MM.1S (cell line): ENCODE data around the gene CIZ1.
A peak's percentile ranks its signal among the peaks of the same experiment; 100 is the strongest.

Source experiments
- DNase-seq: peaks from one replicate; pipeline ENCODE4 v3.0.0-alpha.2; 2015
- H2AFZ ChIP-seq: fragments of 300-600 bp; sonication (generic); 2 replicates; pipeline ENCODE4 v1.6.0; 2016; ENCODE audit warnings: antibody characterized with exemption, low read length
- H3F3A ChIP-seq: fragments of 300-600 bp; sonication (generic); 2 replicates; pipeline ENCODE4 v1.6.1; 2016; ENCODE audit warnings: mild to moderate bottlenecking, antibody characterized with exemption, low read length, moderate library complexity, mixed read lengths; ENCODE audit not compliant: insufficient read depth
- H3K27ac ChIP-seq: fragments of 300-600 bp; sonication (generic); 2 replicates; pipeline ENCODE4 v1.5.1; 2016; ENCODE audit warnings: mild to moderate bottlenecking, low read length
- H3K27me3 ChIP-seq: fragments of 300-600 bp; sonication (generic); replicated peaks from 2 replicates; pipeline ENCODE4 v1.6.0; 2016; ENCODE audit warnings: low read length; ENCODE audit not compliant: insufficient read depth
- H3K36me3 ChIP-seq: fragments of 300-600 bp; sonication (generic); replicated peaks from 2 replicates; pipeline ENCODE4 v1.6.1; 2016; ENCODE audit warnings: mild to moderate bottlenecking, low read length, mixed read lengths; ENCODE audit not compliant: insufficient read depth
- H3K4me1 ChIP-seq: fragments of 300-600 bp; sonication (generic); 2 replicates; pipeline ENCODE4 v1.6.1; 2016; ENCODE audit warnings: low read length, mixed read lengths
- H3K4me2 ChIP-seq: fragments of 300-600 bp; sonication (generic); 2 replicates; pipeline ENCODE4 v1.6.0; 2016; ENCODE audit warnings: low read depth, low read length
- H3K4me3 ChIP-seq: fragments of 300-600 bp; sonication (generic); 2 replicates; pipeline ENCODE4 v1.5.1; 2016; ENCODE audit warnings: low read length, mixed read lengths
- H3K79me2 ChIP-seq: fragments of 300-600 bp; sonication (generic); 2 replicates; pipeline ENCODE4 v1.6.1; 2016; ENCODE audit warnings: mixed run types, low read length, mixed read lengths
- H3K9ac ChIP-seq: fragments of 300-600 bp; sonication (generic); 2 replicates; pipeline ENCODE4 v1.6.1; 2016; ENCODE audit warnings: low read length, mixed read lengths
- H3K9me2 ChIP-seq: fragments of 300-600 bp; sonication (generic); replicated peaks from 2 replicates; pipeline ENCODE4 v1.6.1; 2016; ENCODE audit warnings: mild to moderate bottlenecking, low read length, mixed read lengths; ENCODE audit not compliant: insufficient read depth
- H3K9me3 ChIP-seq: fragments of 300-600 bp; sonication (generic); replicated peaks from 2 replicates; pipeline ENCODE4 v1.6.1; 2016; ENCODE audit warnings: mild to moderate bottlenecking, low read length, mixed read lengths; ENCODE audit not compliant: insufficient read depth
- H4K20me1 ChIP-seq: fragments of 300-600 bp; sonication (generic); 2 replicates; pipeline ENCODE4 v1.6.1; 2016; ENCODE audit warnings: mild to moderate bottlenecking, low read length, moderate library complexity, mixed read lengths; ENCODE audit not compliant: insufficient read depth
- EZH2 ChIP-seq: fragments of 300-600 bp; sonication (generic); optimal IDR thresholded peaks from 2 replicates; pipeline ENCODE3; 2017; ENCODE audit warnings: low read depth, mild to moderate bottlenecking, antibody characterized with exemption, low read length, mixed read lengths
- EZH2phosphoT487 ChIP-seq: fragments of 300-600 bp; sonication (generic); IDR thresholded peaks from 2 replicates; pipeline ENCODE4 v1.6.1; 2018; ENCODE audit warnings: antibody characterized with exemption, low read length
- TF ChIP-seq, protein P1 (sequence below): fragments of 300-600 bp; sonication (generic); IDR thresholded peaks from 2 replicates; pipeline ENCODE4 v1.5.1; 2016; ENCODE audit warnings: antibody characterized with exemption, low read length, mixed read lengths

The CIZ1 gene

GRCh38 chr9:128152133-128153059 lies 39.0 kb downstream of the CIZ1 start:
- Histone ChIP-seq H3K79me2 (no peaks in the 10 kb centered on the region), H3K9me3 (no peaks in the 10 kb centered on the region), H3F3A (no peaks in the 10 kb centered on the region), H3K27me3 (no peaks in the 10 kb centered on the region), H3K9ac (no peak overlapping the region), H4K20me1 (no peaks in the 10 kb centered on the region), H3K4me1 (no peaks in the 10 kb centered on the region), H3K27ac (no peak overlapping the region), H2AFZ (no peak overlapping the region), H3K36me3 (no peaks in the 10 kb centered on the region), H3K4me2 (no peak overlapping the region), H3K4me3 (no peak overlapping the region), H3K9me2 (no peaks in the 10 kb centered on the region)
- no peak for DNase-seq
- TF ChIP-seq, protein P1, sequence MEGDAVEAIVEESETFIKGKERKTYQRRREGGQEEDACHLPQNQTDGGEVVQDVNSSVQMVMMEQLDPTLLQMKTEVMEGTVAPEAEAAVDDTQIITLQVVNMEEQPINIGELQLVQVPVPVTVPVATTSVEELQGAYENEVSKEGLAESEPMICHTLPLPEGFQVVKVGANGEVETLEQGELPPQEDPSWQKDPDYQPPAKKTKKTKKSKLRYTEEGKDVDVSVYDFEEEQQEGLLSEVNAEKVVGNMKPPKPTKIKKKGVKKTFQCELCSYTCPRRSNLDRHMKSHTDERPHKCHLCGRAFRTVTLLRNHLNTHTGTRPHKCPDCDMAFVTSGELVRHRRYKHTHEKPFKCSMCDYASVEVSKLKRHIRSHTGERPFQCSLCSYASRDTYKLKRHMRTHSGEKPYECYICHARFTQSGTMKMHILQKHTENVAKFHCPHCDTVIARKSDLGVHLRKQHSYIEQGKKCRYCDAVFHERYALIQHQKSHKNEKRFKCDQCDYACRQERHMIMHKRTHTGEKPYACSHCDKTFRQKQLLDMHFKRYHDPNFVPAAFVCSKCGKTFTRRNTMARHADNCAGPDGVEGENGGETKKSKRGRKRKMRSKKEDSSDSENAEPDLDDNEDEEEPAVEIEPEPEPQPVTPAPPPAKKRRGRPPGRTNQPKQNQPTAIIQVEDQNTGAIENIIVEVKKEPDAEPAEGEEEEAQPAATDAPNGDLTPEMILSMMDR = no peak
- TF ChIP-seq EZH2 = no peak
- TF ChIP-seq EZH2phosphoT487 = no peak

DNA sequence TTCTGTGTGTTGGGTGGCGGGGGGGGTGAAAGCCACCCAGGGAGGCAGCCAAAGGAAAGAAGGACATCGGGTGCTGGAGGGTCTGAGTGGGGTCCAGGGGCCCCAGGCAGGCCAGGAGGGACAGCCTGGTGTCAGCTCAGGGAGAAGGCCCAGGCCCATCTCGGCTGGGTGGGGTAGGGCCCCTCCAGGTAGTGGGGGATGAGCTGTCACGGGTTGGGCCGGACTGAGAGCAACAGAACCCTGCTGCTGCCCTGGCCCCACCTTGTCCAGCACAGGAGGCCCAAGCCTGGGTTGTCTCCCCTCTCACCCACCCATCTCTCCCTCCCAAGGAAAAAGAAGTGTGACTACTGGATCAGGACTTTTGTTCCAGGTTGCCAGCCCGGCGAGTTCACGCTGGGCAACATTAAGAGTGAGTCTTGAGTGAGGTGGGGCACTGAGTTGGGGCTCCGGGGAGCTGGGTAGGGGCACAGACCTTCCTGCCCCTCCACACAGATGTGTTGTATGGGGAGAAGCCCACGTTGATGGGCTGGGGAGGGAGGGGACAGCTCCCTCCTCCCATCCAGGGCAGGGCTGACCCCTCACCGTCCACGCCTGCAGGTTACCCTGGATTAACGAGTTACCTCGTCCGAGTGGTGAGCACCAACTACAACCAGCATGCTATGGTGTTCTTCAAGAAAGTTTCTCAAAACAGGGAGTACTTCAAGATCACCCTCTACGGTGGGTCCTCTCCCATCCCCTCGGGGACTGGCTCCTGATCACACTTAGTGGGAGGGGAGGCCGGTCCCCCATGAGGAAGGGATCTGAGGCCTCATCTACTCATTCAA lies 39.9 kb downstream of the CIZ1 start:
- no peak for DNase-seq
- Histone ChIP-seq H3K4me1 (no peaks in the 10 kb centered on the region), H3K27me3 (peaks cover 5% of the 10 kb centered on the region; the same call in 1 of the 2 replicates), H3K9me3 (no peaks in the 10 kb centered on the region), H3K4me2 (no peak overlapping the region), H3K79me2 (no peaks in the 10 kb centered on the region), H3K9ac (no peak overlapping the region), H3K9me2 (no peaks in the 10 kb centered on the region), H3K27ac (no peak overlapping the region), H3K4me3 (no peak overlapping the region), H3F3A (no peaks in the 10 kb centered on the region), H2AFZ (no peak overlapping the region), H4K20me1 (no peaks in the 10 kb centered on the region), H3K36me3 (no peaks in the 10 kb centered on the region)
- TF ChIP-seq, protein P1 = no peak
- TF ChIP-seq EZH2 (no peak), EZH2phosphoT487 (no peak)

DNA sequence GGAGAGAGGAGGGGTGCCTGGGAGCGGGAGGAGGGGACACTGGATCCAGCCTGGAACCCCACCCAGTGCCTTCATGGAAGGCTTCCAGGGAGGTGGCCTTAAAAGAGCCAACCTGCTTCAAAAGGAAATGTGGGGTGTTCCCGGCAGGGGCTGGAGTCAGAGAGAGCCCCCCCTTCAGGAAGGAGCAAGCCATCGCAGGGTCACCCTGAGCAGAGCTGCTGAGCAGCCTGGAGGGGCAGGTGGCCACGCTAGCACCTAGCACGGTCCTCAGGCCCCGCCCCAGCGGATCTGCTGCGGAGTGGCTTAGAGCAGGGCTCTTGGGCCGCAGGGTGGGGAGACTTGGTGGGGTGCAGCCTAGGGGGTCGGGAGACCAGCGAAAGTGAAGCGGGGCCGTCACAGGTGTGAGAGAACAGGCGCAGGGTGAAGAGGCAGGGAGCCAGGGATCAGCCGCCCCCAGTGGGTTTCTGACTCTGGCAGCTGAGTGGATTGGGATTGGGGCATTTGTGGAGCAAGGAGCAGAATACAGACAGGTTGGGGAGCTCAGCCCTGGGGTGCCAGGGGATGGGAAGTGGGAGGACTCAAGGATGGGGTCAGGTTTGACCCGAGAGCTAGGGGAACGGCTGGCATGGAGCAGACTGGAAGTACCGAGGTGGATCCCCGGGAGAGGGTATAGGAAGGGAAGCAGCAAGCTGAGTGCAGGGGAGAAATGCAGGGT lies 40.6 kb downstream of the CIZ1 start:
- Histone ChIP-seq H4K20me1 (no peaks in the 10 kb centered on the region), H3K9me2 (no peaks in the 10 kb centered on the region), H3K27me3 (peaks cover 7% of the 10 kb centered on the region; the same call in 1 of the 2 replicates), H3F3A (no peaks in the 10 kb centered on the region), H2AFZ (no peak overlapping the region), H3K4me2 (no peak overlapping the region), H3K79me2 (no peaks in the 10 kb centered on the region), H3K9me3 (no peaks in the 10 kb centered on the region), H3K4me3 (no peak overlapping the region), H3K9ac (no peak overlapping the region), H3K27ac (no peak overlapping the region), H3K36me3 (no peaks in the 10 kb centered on the region), H3K4me1 (no peaks in the 10 kb centered on the region)
- peak; percentile 19 for DNase-seq
- TF ChIP-seq EZH2phosphoT487 = no peak
- TF ChIP-seq EZH2 = no peak
- TF ChIP-seq, protein P1 = peak; percentile 34
